ENCODE data around the gene NAA40.
A peak's percentile ranks its signal among the peaks of the same experiment; 100 is the strongest.

The NAA40 gene

GRCh38 chr11:63997801-63998337 is 59.1 kb downstream of the NAA40 start (continued):
- TF ChIP-seq OSR2 (tag by site-specific recombination; IDR thresholded peaks at IDR 0.05) (no peak), ZSCAN23 (tag by site-specific recombination; IDR thresholded peaks at IDR 0.05) (no peak), GLIS2 (tag by site-specific recombination; IDR thresholded peaks at IDR 0.05) (peak; percentile 19; the same call in 1 of the 2 replicates), REST (tag by site-specific recombination; IDR thresholded peaks at IDR 0.05) (no peak), BCL11A (tag by site-specific recombination; IDR thresholded peaks at IDR 0.05; ENCODE audit: low read depth) (no peak)

GRCh38 chr11:63998558-63999348 is 60.0 kb downstream of the NAA40 start:
- POLR2A ChIA-PET = interaction anchor here (0.5 to 4.7 kb wide), 4 partner anchors 9 to 187 kb away, joined by 3 to 18 read pairs (median 4); partner anchors contain the start of gene STIP1
- Histone ChIP-seq H3K4me1 (ENCODE audit: control insufficient read depth, insufficient read depth, low read length) (no peaks in the 10 kb centered on the region), H3K9me3 (ENCODE audit: control insufficient read depth, insufficient read depth, low read depth, low read length) (no peaks in the 10 kb centered on the region), H3K36me3 (ENCODE audit: control insufficient read depth in 2 of 2, insufficient read depth in 1 of 2, low read length in 2 of 2) (peaks cover 4 to 64% of the 10 kb centered on the region in 2 experiments; a peak in 2 of 3 replicates), H3K27ac (ENCODE audit: extremely low read depth, low read depth, low read length) (0 out of 2 replicates have a peak overlapping the region, but pooled peaks have one; percentile 16), H3K4me3 (ENCODE audit: low read depth, low read length) (no peak overlapping the region)
- TF ChIP-seq ZNF48 (tag by site-specific recombination; IDR thresholded peaks at IDR 0.05) (no peak), ZNF354C (tag by site-specific recombination; IDR thresholded peaks at IDR 0.05; ENCODE audit: borderline replicate concordance, low read depth) (no peak), KLF1 (tag by site-specific recombination; IDR thresholded peaks at IDR 0.05) (peak; percentile 27; the same call in 1 of the 2 replicates), MZF1 (tag by site-specific recombination; IDR thresholded peaks at IDR 0.05; ENCODE audit: borderline replicate concordance) (no peak), KLF8 (tag by site-specific recombination; IDR thresholded peaks at IDR 0.05) (peak; percentile 25; the same call in 1 of the 2 replicates), SP2 (tag by site-specific recombination; IDR thresholded peaks at IDR 0.05) (peak; percentile 30; the same call in 1 of the 2 replicates), GLIS2 (tag by site-specific recombination; IDR thresholded peaks at IDR 0.05) (no peak)
- TF ChIP-seq, protein P1, sequence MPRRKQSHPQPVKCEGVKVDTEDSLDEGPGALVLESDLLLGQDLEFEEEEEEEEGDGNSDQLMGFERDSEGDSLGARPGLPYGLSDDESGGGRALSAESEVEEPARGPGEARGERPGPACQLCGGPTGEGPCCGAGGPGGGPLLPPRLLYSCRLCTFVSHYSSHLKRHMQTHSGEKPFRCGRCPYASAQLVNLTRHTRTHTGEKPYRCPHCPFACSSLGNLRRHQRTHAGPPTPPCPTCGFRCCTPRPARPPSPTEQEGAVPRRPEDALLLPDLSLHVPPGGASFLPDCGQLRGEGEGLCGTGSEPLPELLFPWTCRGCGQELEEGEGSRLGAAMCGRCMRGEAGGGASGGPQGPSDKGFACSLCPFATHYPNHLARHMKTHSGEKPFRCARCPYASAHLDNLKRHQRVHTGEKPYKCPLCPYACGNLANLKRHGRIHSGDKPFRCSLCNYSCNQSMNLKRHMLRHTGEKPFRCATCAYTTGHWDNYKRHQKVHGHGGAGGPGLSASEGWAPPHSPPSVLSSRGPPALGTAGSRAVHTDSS (tag by site-specific recombination; IDR thresholded peaks at IDR 0.05) = no peak
- CTCF ChIA-PET = interaction anchor here (0.6 to 4.3 kb wide), 4 partner anchors 19 to 152 kb away, joined by 3 to 70 read pairs (median 4); no protein-coding TSS in a partner anchor

GRCh38 chr11:63999349-64000025 is 60.7 kb downstream of the NAA40 start:
- Histone ChIP-seq H3K4me3 (ENCODE audit: low read depth, low read length) (no peak overlapping the region), H3K27ac (ENCODE audit: extremely low read depth, low read depth, low read length) (peak overlapping the region; percentile 16; the same call in 1 of the 2 replicates), H3K9me3 (ENCODE audit: control insufficient read depth, insufficient read depth, low read depth, low read length) (no peaks in the 10 kb centered on the region), H3K4me1 (ENCODE audit: control insufficient read depth, insufficient read depth, low read length) (no peaks in the 10 kb centered on the region), H3K36me3 (ENCODE audit: control insufficient read depth in 2 of 2, insufficient read depth in 1 of 2, low read length in 2 of 2) (peaks cover 4 to 60% of the 10 kb centered on the region in 2 experiments; a peak in 2 of 3 replicates)
- CTCF ChIA-PET = interaction anchor here (0.6 to 4.3 kb wide), 11 partner anchors 8 to 536 kb away, joined by 3 to 70 read pairs (median 3); no protein-coding TSS in a partner anchor
- POLR2A ChIA-PET = interaction anchor here (0.5 to 4.7 kb wide), 6 partner anchors 10 to 186 kb away, joined by 3 to 18 read pairs (median 3); partner anchors contain the start of gene STIP1
- TF ChIP-seq, protein P2, sequence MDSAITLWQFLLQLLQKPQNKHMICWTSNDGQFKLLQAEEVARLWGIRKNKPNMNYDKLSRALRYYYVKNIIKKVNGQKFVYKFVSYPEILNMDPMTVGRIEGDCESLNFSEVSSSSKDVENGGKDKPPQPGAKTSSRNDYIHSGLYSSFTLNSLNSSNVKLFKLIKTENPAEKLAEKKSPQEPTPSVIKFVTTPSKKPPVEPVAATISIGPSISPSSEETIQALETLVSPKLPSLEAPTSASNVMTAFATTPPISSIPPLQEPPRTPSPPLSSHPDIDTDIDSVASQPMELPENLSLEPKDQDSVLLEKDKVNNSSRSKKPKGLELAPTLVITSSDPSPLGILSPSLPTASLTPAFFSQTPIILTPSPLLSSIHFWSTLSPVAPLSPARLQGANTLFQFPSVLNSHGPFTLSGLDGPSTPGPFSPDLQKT (IDR thresholded peaks at IDR 0.05; ENCODE audit: borderline replicate concordance, low read depth, low read length) = no peak
- peak; percentile 86 for TF ChIP-seq KLF8 (tag by site-specific recombination; IDR thresholded peaks at IDR 0.05)
- no peak for TF ChIP-seq ZSCAN5A (tag by site-specific recombination; IDR thresholded peaks at IDR 0.05)
- TF ChIP-seq EGR2 (tag by site-specific recombination; IDR thresholded peaks at IDR 0.05; ENCODE audit: low read depth) = peak; percentile 49; the same call in 1 of the 2 replicates
- TF ChIP-seq ZNF19 (tag by site-specific recombination; IDR thresholded peaks at IDR 0.05; ENCODE audit: low read depth) = no peak
- TF ChIP-seq ZNF600 (tag by site-specific recombination; IDR thresholded peaks at IDR 0.05) = 0 out of 2 replicates have a peak, but pooled peaks have one; percentile 21
- no peak for TF ChIP-seq ZNF214 (tag by site-specific recombination; IDR thresholded peaks at IDR 0.05; ENCODE audit: borderline replicate concordance)
- TF ChIP-seq, protein P3, sequence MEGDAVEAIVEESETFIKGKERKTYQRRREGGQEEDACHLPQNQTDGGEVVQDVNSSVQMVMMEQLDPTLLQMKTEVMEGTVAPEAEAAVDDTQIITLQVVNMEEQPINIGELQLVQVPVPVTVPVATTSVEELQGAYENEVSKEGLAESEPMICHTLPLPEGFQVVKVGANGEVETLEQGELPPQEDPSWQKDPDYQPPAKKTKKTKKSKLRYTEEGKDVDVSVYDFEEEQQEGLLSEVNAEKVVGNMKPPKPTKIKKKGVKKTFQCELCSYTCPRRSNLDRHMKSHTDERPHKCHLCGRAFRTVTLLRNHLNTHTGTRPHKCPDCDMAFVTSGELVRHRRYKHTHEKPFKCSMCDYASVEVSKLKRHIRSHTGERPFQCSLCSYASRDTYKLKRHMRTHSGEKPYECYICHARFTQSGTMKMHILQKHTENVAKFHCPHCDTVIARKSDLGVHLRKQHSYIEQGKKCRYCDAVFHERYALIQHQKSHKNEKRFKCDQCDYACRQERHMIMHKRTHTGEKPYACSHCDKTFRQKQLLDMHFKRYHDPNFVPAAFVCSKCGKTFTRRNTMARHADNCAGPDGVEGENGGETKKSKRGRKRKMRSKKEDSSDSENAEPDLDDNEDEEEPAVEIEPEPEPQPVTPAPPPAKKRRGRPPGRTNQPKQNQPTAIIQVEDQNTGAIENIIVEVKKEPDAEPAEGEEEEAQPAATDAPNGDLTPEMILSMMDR (tag by site-specific recombination; IDR thresholded peaks at IDR 0.05) = no peak

All from HEK293 (cell line).